H9 (cell line): ENCODE measurements around the gene SRSF7. TPM values are rescaled to one million over a fixed set of nuclear protein-coding genes. Genes with fewer than 3 reads are reported as not detected.

Experiments used
- DNase-seq: peaks from one replicate; pipeline ENCODE4 v3.0.0-alpha.2; 2017
- H2AFZ ChIP-seq: one replicate; pipeline ENCODE4 v1.6.1; 2013; ENCODE audit warnings: mild to moderate bottlenecking, low read length, control low read depth, moderate library complexity
- H2AK5ac ChIP-seq: 2 replicates; pipeline ENCODE4 v1.6.1; 2013; ENCODE audit warnings: low read length, control low read depth, mixed read lengths; ENCODE audit not compliant: insufficient read length
- H2BK120ac ChIP-seq: one replicate; pipeline ENCODE4 v1.6.1; 2013; ENCODE audit warnings: low read depth, mild to moderate bottlenecking, low read length, control low read depth, inconsistent platforms; ENCODE audit not compliant: poor library complexity, severe bottlenecking
- H2BK12ac ChIP-seq: 2 replicates; pipeline ENCODE4 v1.6.1; 2013; ENCODE audit warnings: low read length, control low read depth, mixed read lengths, low read depth; ENCODE audit not compliant: insufficient read length
- H2BK15ac ChIP-seq: 2 replicates; pipeline ENCODE4 v1.6.1; 2013; ENCODE audit warnings: low read depth, low read length, control low read depth
- H2BK20ac ChIP-seq: one replicate; pipeline ENCODE4 v1.6.1; 2013; ENCODE audit warnings: low read depth, mild to moderate bottlenecking, low read length, control low read depth, inconsistent platforms; ENCODE audit not compliant: poor library complexity, severe bottlenecking
- H2BK5ac ChIP-seq: 2 replicates; pipeline ENCODE4 v1.6.1; 2013; ENCODE audit warnings: low read length, control low read depth, mixed read lengths; ENCODE audit not compliant: insufficient read length
- H3K14ac ChIP-seq: 2 replicates; pipeline ENCODE4 v1.6.1; 2013; ENCODE audit warnings: low read length, control low read depth; ENCODE audit not compliant: insufficient read depth
- H3K18ac ChIP-seq: 2 replicates; pipeline ENCODE4 v1.6.1; 2013; ENCODE audit warnings: low read depth, mild to moderate bottlenecking, mixed read lengths, low read length, control low read depth; ENCODE audit not compliant: insufficient read length
- H3K23ac ChIP-seq: 2 replicates; pipeline ENCODE4 v1.6.1; 2013; ENCODE audit warnings: low read length, control low read depth, mixed read lengths, low read depth; ENCODE audit not compliant: insufficient read length
- H3K23me2 ChIP-seq: 2 replicates; pipeline ENCODE4 v1.6.1; 2013; ENCODE audit warnings: low read depth, mild to moderate bottlenecking, mixed read lengths, low read length, control low read depth; ENCODE audit not compliant: insufficient read length, poor library complexity, severe bottlenecking
- H3K27ac ChIP-seq: 2 replicates; pipeline ENCODE4 v1.5.1; 2013; ENCODE audit warnings: low read length, control low read depth, mixed read lengths, low read depth; ENCODE audit not compliant: insufficient read length
- H3K27me3 ChIP-seq: 2 replicates; pipeline ENCODE4 v1.6.1; 2013; ENCODE audit warnings: low read length, control low read depth, inconsistent platforms; ENCODE audit not compliant: insufficient read depth
- H3K4ac ChIP-seq: 2 replicates; pipeline ENCODE4 v1.6.1; 2013; ENCODE audit warnings: low read depth, mild to moderate bottlenecking, control low read depth, inconsistent platforms, low read length, moderate library complexity
- H3K4me1 ChIP-seq: 2 replicates; pipeline ENCODE4 v1.6.1; 2013; ENCODE audit warnings: low read length, control low read depth, inconsistent platforms; ENCODE audit not compliant: insufficient read depth
- H3K4me2 ChIP-seq: 2 replicates; pipeline ENCODE4 v1.6.1; 2013; ENCODE audit warnings: low read length, control low read depth, mixed read lengths; ENCODE audit not compliant: insufficient read length, insufficient read depth
- H3K56ac ChIP-seq: 2 replicates; pipeline ENCODE4 v1.6.1; 2013; ENCODE audit warnings: low read depth, mild to moderate bottlenecking, mixed read lengths, low read length, control low read depth; ENCODE audit not compliant: insufficient read length
- H3K79me1 ChIP-seq: 2 replicates; pipeline ENCODE4 v1.6.1; 2013; ENCODE audit warnings: low read depth, mild to moderate bottlenecking, moderate library complexity, low read length, control low read depth, inconsistent platforms; ENCODE audit not compliant: insufficient read depth, poor library complexity, severe bottlenecking
- H3K79me2 ChIP-seq: 2 replicates; pipeline ENCODE4 v1.6.1; 2013; ENCODE audit warnings: low read length, control low read depth, inconsistent platforms; ENCODE audit not compliant: insufficient read depth
- H3K9ac ChIP-seq: 2 replicates; pipeline ENCODE4 v1.6.1; 2013; ENCODE audit warnings: low read length, control low read depth, mixed read lengths; ENCODE audit not compliant: insufficient read length; ENCODE audit errors: extremely low read depth
- H3K9me3 ChIP-seq: one replicate; pipeline ENCODE4 v1.6.1; 2013; ENCODE audit warnings: low read depth, low read length, inconsistent platforms; ENCODE audit not compliant: control insufficient read depth
- H3T11ph ChIP-seq: one replicate; pipeline ENCODE4 v1.6.1; 2013; ENCODE audit warnings: mild to moderate bottlenecking, low read length, control low read depth, inconsistent platforms
- H4K20me1 ChIP-seq: one replicate; pipeline ENCODE4 v1.6.1; 2013; ENCODE audit not compliant: control insufficient read depth, insufficient read length, insufficient read depth
- H4K5ac ChIP-seq: 2 replicates; pipeline ENCODE4 v1.6.1; 2013; ENCODE audit warnings: low read depth, mild to moderate bottlenecking, mixed read lengths, low read length, control low read depth; ENCODE audit not compliant: insufficient read length
- H4K8ac ChIP-seq: replicated peaks from 2 replicates; pipeline ENCODE4 v1.6.1; 2013; ENCODE audit warnings: low read length, control low read depth, mixed read lengths, low read depth; ENCODE audit not compliant: insufficient read length
- H4K91ac ChIP-seq: 2 replicates; pipeline ENCODE4 v1.6.1; 2013; ENCODE audit warnings: low read depth, mild to moderate bottlenecking, moderate library complexity, mixed read lengths, low read length, control low read depth; ENCODE audit not compliant: insufficient read length
- H3K27ac Mint-ChIP-seq, 3 experiments: 2 replicates in 2 of 3; 3 replicates in 1 of 3; pipeline ENCODE4 v1.8.0; 2020 to 2021; ENCODE audit warnings: mixed read lengths in 3 of 3, mild to moderate bottlenecking in 1 of 3, moderate library complexity in 1 of 3
- H3K27me3 Mint-ChIP-seq: 2 replicates; pipeline ENCODE4 v1.8.0; 2021; ENCODE audit warnings: low read depth, mild to moderate bottlenecking, moderate library complexity, mixed read lengths
- H3K36me3 Mint-ChIP-seq, 3 experiments: 2 replicates in 2 of 3; 3 replicates in 1 of 3; pipeline ENCODE4 v1.8.0; 2020 to 2021; ENCODE audit warnings: low read depth in 3 of 3, mixed read lengths in 3 of 3; ENCODE audit not compliant: insufficient read depth in 1 of 3
- H3K4me1 Mint-ChIP-seq, 2 experiments: 2 replicates each; pipeline ENCODE4 v1.8.0; 2020; ENCODE audit warnings: mixed read lengths in 2 of 2
- H3K4me3 Mint-ChIP-seq, 2 experiments: 2 replicates in 1 of 2; 3 replicates in 1 of 2; pipeline ENCODE4 v1.8.0; 2020 to 2021; ENCODE audit warnings: mild to moderate bottlenecking in 2 of 2, mixed read lengths in 2 of 2, moderate library complexity in 1 of 2
- H3K9me3 Mint-ChIP-seq, 2 experiments: 2 replicates in 1 of 2; 3 replicates in 1 of 2; pipeline ENCODE4 v1.8.0; 2020; ENCODE audit warnings: mild to moderate bottlenecking in 2 of 2, mixed read lengths in 2 of 2, moderate library complexity in 1 of 2
- CTCF ChIP-seq: fragments of 200-600 bp; sonication (generic); conservative IDR thresholded peaks from 3 replicates; pipeline ENCODE4 v1.8.0; 2021; ENCODE audit warnings: antibody characterized with exemption, mild to moderate bottlenecking
- WGBS: extraction: QIAGEN DNeasy Blood & Tissue Kit; methylation state at CpG from one replicate; pipeline ENCODE4 v1.1.7; 2013; ENCODE audit warnings: missing lambda C conversion rate, low lambda C conversion rate, mixed read lengths; ENCODE audit not compliant: insufficient read length; ENCODE audit errors: extremely low coverage; 5-methylcytosine and 5-hydroxymethylcytosine counted together
- total RNA-seq: library from RNA; stranded (reverse); gene quantifications from 2 replicates; pipeline ENCODE4 v1.2.1, GENCODE V29; 2021

The SRSF7 gene
- total RNA-seq, 1 experiment from 2014 or later = 576 TPM

- Histone ChIP-seq H3K79me2 (no peaks in the 10 kb centered on the region), H3K56ac (no peak overlapping the region), H3K18ac (no peak overlapping the region), H4K8ac (no peak overlapping the region), H3K27me3 (no peaks in the 10 kb centered on the region), H2BK120ac (no peak overlapping the region), H3T11ph (no peak overlapping the region), H3K4me2 (no peak overlapping the region), H3K4me1 (no peaks in the 10 kb centered on the region), H2AFZ (no peak overlapping the region), H4K20me1 (no peaks in the 10 kb centered on the region), H2AK5ac (no peak overlapping the region), H3K14ac (no peak overlapping the region), H3K4ac (no peak overlapping the region), H2BK15ac (no peak overlapping the region), H3K23me2 (no peaks in the 10 kb centered on the region), H2BK5ac (no peak overlapping the region), H3K9me3 (no peaks in the 10 kb centered on the region), H3K79me1 (no peaks in the 10 kb centered on the region), H2BK20ac (no peak overlapping the region), H3K9ac (no peak overlapping the region), H3K23ac (no peak overlapping the region), H3K27ac (no peak overlapping the region), H4K91ac (no peak overlapping the region), H2BK12ac (no peak overlapping the region), H4K5ac (no peak overlapping the region)
- Mint-ChIP-seq H3K4me1 (peaks cover 3 to 10% of the 10 kb centered on the region in 2 experiments; a peak in 3 of 4 replicates), H3K27ac (no peak overlapping the region), H3K36me3 (peaks cover 5 to 12% (median 5%) of the 10 kb centered on the region in 3 experiments), H3K9me3 (no peaks in the 10 kb centered on the region), H3K27me3 (peaks cover 14% of the 10 kb centered on the region), H3K4me3 (peak overlapping the region; percentile 29 to 34; a peak in 2 of 5 replicates)
- WGBS = no CpG with 5 or more reads among the region's 13 CpGs
- TF ChIP-seq CTCF = no peak
- no peak for DNase-seq
Measured at GRCh38 chr2:38776531-38776930, 25.4 kb upstream of the SRSF7 start.
